Measurements from ENCODE around the gene NUP62.
A peak's percentile ranks its signal among the peaks of the same experiment; 100 is the strongest.

NUP62 gene

DNA sequence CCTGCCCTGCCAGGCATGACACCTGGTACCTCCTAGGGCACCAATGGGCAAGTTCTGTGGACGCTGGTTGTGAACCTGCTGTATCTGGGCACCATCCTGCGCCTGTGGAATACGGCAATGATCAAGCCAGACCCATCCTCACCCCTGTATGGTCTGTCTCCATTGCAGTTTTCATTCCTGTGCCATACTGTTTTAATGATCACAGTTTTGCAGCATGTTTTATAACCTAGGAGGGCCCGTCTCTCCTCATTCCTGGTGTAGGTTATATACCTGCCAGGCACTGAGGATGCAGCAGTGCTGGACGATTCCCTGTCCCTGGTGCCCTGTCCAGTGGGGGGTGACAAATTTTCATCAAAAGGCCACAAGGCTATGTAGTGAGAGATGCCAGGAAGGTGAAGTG, 46.2 kb downstream of the NUP62 start:
- no peak for DNase-seq (ENCODE audit: low read depth, low spot score)
- no peaks in the 10 kb centered on the region for H3K9me3 ChIP-seq (ENCODE audit: insufficient read depth, low read length)
- no peak overlapping the region for H3K9ac ChIP-seq (ENCODE audit: insufficient read length, low read depth)
- no peak overlapping the region for H3K4me3 ChIP-seq (ENCODE audit: insufficient read length, low read depth)
- no peaks in the 10 kb centered on the region for H3K27me3 ChIP-seq (ENCODE audit: insufficient read depth, insufficient read length)
- peaks cover 6% of the 10 kb centered on the region for H3K4me1 ChIP-seq (ENCODE audit: insufficient read depth, insufficient read length)
- TF ChIP-seq SUZ12 (IDR thresholded peaks at IDR 0.05; ENCODE audit: extremely low read depth, insufficient read depth, insufficient read length) (no peak), ZNF274 (IDR thresholded peaks at IDR 0.05; ENCODE audit: low read depth, low read length) (no peak), YY1 (IDR thresholded peaks at IDR 0.05; ENCODE audit: insufficient read depth, insufficient read length) (no peak)
- H3K36me3 ChIP-seq (ENCODE audit: insufficient read depth, insufficient read length, low read length), result peaks cover 71% of the 10 kb centered on the region

DNA sequence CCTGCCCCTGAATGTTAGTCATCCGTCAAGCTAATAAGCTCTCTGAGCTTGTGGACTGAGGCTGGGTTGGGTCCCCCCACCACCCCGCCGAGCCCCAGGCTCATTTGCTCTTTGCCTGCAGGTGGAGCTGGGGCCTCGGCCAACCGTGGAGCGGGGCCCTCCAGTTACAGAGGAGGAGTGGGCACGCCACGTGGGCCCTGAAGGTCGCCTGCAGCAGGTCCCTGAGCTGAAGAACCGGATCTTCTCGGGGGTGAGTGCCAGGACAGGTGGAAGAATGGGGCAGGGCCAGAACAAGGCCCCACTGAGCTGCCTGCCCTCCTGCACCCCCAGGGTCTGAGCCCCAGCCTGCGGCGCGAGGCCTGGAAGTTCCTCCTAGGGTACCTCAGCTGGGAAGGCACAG, 46.7 kb downstream of the NUP62 start:
- no peak for DNase-seq (ENCODE audit: low read depth, low spot score)
- no peaks in the 10 kb centered on the region for H3K27me3 ChIP-seq (ENCODE audit: insufficient read depth, insufficient read length)
- no peak for TF ChIP-seq YY1 (IDR thresholded peaks at IDR 0.05; ENCODE audit: insufficient read depth, insufficient read length)
- no peak for TF ChIP-seq SUZ12 (IDR thresholded peaks at IDR 0.05; ENCODE audit: extremely low read depth, insufficient read depth, insufficient read length)
- no peak for TF ChIP-seq ZNF274 (IDR thresholded peaks at IDR 0.05; ENCODE audit: low read depth, low read length)
- H3K9ac ChIP-seq (ENCODE audit: insufficient read length, low read depth), result no peak overlapping the region
- H3K4me3 ChIP-seq (ENCODE audit: insufficient read length, low read depth), result no peak overlapping the region
- no peaks in the 10 kb centered on the region for H3K9me3 ChIP-seq (ENCODE audit: insufficient read depth, low read length)
- peaks cover 6% of the 10 kb centered on the region for H3K4me1 ChIP-seq (ENCODE audit: insufficient read depth, insufficient read length)
- H3K36me3 ChIP-seq (ENCODE audit: insufficient read depth, insufficient read length, low read length), result peaks cover 71% of the 10 kb centered on the region

DNA sequence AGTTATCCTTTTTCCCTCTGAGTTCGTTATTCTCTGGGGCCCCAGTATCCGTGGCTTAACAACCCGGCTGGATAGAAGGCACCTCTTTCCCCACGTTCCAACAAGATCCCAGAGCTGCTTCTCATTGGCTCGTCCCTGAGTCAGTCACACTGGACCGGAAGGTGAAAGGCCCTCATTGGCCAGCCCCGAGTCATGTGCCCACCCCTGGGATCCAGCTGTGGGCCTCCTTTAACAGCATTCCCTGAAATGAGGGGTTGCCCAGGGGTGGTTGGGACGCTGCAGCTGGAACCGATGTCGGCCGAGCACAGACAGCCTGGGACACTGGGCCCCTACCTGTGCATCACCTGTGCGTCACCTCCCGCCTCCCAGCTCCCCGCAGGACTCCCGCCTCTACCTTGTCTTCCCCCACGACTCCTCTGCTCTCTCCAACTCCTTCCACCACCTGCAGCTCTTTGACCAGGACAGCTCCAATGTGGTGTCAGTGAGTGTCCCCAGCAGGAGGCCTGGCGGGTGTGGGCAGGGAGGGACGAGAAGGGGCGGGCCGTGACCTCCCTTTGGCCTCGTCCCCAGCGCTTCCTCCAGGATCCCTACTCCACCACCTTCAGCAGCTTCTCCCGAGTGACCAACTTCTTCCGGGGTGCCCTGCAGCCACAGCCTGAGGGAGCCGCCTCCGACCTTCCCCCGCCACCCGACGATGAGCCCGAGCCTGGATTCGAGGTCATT, 47.5 kb downstream of the NUP62 start:
- Histone ChIP-seq H3K4me1 (ENCODE audit: insufficient read depth, insufficient read length) (peaks cover 6% of the 10 kb centered on the region), H3K27me3 (ENCODE audit: insufficient read depth, insufficient read length) (no peaks in the 10 kb centered on the region), H3K4me3 (ENCODE audit: insufficient read length, low read depth) (no peak overlapping the region), H3K9ac (ENCODE audit: insufficient read length, low read depth) (no peak overlapping the region), H3K9me3 (ENCODE audit: insufficient read depth, low read length) (no peaks in the 10 kb centered on the region), H3K36me3 (ENCODE audit: insufficient read depth, insufficient read length, low read length) (peaks cover 71% of the 10 kb centered on the region)
- no peak for TF ChIP-seq YY1 (IDR thresholded peaks at IDR 0.05; ENCODE audit: insufficient read depth, insufficient read length)
- no peak for TF ChIP-seq ZNF274 (IDR thresholded peaks at IDR 0.05; ENCODE audit: low read depth, low read length)
- TF ChIP-seq SUZ12 (IDR thresholded peaks at IDR 0.05; ENCODE audit: extremely low read depth, insufficient read depth, insufficient read length), result no peak
- no peak for DNase-seq (ENCODE audit: low read depth, low spot score)

DNA sequence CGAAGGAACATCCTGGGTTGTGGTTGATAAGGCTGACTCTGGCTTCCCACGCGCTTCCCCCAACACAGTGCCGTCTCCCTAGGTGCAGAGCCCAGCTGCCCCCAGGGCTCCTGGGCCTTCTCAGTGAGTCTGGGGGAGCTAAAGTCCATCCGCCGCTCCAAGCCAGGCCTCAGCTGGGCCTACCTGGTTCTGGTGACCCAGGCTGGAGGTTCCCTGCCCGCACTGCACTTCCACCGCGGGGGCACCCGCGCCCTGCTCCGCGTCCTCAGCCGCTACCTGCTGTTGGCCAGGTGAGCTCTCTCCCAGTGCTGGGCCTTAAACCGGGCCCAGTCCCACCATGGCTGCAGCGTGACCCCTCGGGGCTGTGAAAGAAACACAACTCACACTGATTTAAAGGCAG, 48.1 kb downstream of the NUP62 start:
- H3K4me3 ChIP-seq (ENCODE audit: insufficient read length, low read depth), result no peak overlapping the region
- H3K9me3 ChIP-seq (ENCODE audit: insufficient read depth, low read length), result no peaks in the 10 kb centered on the region
- no peak for DNase-seq (ENCODE audit: low read depth, low spot score)
- no peaks in the 10 kb centered on the region for H3K27me3 ChIP-seq (ENCODE audit: insufficient read depth, insufficient read length)
- TF ChIP-seq YY1 (IDR thresholded peaks at IDR 0.05; ENCODE audit: insufficient read depth, insufficient read length), result no peak
- TF ChIP-seq ZNF274 (IDR thresholded peaks at IDR 0.05; ENCODE audit: low read depth, low read length), result no peak
- TF ChIP-seq SUZ12 (IDR thresholded peaks at IDR 0.05; ENCODE audit: extremely low read depth, insufficient read depth, insufficient read length), result no peak
- no peak overlapping the region for H3K9ac ChIP-seq (ENCODE audit: insufficient read length, low read depth)
- H3K36me3 ChIP-seq (ENCODE audit: insufficient read depth, insufficient read length, low read length), result peaks cover 66% of the 10 kb centered on the region
- peaks cover 6% of the 10 kb centered on the region for H3K4me1 ChIP-seq (ENCODE audit: insufficient read depth, insufficient read length)

DNA sequence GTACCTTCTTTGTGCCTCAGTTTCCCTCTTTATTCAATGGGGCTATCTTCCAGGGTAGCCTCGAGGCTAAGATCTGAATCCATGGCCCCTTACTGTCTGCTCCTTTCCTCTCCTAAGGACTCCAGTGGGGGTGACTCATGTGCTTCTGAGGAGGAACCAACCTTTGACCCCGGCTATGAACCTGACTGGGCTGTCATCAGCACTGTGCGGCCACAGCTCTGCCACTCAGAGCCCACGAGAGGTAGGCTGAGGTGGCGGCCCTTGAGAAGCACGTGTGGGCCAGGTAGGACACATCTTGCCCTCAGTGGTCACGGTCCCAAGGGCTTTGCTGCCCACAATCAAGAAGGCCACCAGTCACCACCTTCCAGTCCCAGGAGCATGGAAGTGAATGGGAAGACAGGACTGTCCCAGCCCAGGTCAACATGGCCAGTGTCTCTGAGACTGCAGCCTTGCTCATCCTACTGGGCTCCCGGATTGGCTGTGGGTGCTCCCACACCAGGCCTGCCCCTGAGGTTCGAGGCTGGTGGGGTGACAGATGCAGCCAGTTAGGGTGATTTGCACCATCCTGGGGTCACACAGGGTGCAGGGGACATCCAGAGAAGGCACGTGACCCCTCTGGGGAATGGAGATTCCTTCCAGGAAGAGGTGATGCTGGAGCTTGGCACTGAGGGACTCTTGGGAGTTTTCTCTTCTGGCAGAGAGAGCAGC, 49.0 kb downstream of the NUP62 start:
- Histone ChIP-seq H3K4me1 (ENCODE audit: insufficient read depth, insufficient read length) (peaks cover 9% of the 10 kb centered on the region), H3K4me3 (ENCODE audit: insufficient read length, low read depth) (no peak overlapping the region), H3K36me3 (ENCODE audit: insufficient read depth, insufficient read length, low read length) (peaks cover 66% of the 10 kb centered on the region), H3K27me3 (ENCODE audit: insufficient read depth, insufficient read length) (no peaks in the 10 kb centered on the region), H3K9me3 (ENCODE audit: insufficient read depth, low read length) (no peaks in the 10 kb centered on the region), H3K9ac (ENCODE audit: insufficient read length, low read depth) (no peak overlapping the region)
- no peak for TF ChIP-seq SUZ12 (IDR thresholded peaks at IDR 0.05; ENCODE audit: extremely low read depth, insufficient read depth, insufficient read length)
- TF ChIP-seq YY1 (IDR thresholded peaks at IDR 0.05; ENCODE audit: insufficient read depth, insufficient read length), result no peak
- TF ChIP-seq ZNF274 (IDR thresholded peaks at IDR 0.05; ENCODE audit: low read depth, low read length), result no peak
- no peak for DNase-seq (ENCODE audit: low read depth, low spot score)

DNA sequence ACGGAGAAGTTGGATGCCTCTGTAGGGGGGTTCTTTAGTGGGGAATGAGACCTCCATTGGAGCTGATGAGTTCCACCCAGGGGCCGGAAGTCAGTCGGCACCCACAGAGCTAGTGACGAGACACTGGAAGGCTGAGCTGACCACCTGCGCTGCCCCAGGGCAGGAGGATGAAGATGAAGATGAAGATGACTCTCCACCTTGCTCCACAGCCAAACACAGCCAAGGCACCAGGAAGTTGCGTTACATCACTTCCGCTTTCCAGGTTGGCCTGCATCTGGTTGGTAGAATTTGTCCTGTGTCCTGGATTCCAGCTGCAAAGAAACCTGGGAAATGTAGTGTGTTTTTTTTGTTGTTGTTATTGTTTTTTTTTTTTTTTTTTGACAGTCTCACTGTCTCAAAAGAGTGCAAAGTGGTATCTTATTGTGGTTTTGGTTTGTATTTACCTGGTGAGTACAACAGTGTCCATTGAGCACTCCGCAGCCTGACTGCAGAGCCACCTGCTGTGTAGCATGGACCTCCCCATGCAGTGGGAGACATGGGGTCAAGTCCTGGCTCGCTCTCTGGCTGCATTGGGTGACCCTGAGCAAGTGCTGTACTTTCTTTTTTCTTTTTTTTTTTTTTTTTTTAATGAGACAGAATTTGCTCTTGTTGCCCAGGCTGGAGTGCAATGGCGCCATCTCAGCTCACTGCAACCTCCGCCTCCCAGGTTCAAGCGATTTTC, 49.9 kb downstream of the NUP62 start:
- Histone ChIP-seq H3K36me3 (ENCODE audit: insufficient read depth, insufficient read length, low read length) (peaks cover 68% of the 10 kb centered on the region), H3K9me3 (ENCODE audit: insufficient read depth, low read length) (no peaks in the 10 kb centered on the region), H3K4me1 (ENCODE audit: insufficient read depth, insufficient read length) (peaks cover 13% of the 10 kb centered on the region), H3K27me3 (ENCODE audit: insufficient read depth, insufficient read length) (no peaks in the 10 kb centered on the region), H3K9ac (ENCODE audit: insufficient read length, low read depth) (no peak overlapping the region), H3K4me3 (ENCODE audit: insufficient read length, low read depth) (no peak overlapping the region)
- no peak for DNase-seq (ENCODE audit: low read depth, low spot score)
- TF ChIP-seq YY1 (IDR thresholded peaks at IDR 0.05; ENCODE audit: insufficient read depth, insufficient read length) (no peak), SUZ12 (IDR thresholded peaks at IDR 0.05; ENCODE audit: extremely low read depth, insufficient read depth, insufficient read length) (no peak), ZNF274 (IDR thresholded peaks at IDR 0.05; ENCODE audit: low read depth, low read length) (no peak)

DNA sequence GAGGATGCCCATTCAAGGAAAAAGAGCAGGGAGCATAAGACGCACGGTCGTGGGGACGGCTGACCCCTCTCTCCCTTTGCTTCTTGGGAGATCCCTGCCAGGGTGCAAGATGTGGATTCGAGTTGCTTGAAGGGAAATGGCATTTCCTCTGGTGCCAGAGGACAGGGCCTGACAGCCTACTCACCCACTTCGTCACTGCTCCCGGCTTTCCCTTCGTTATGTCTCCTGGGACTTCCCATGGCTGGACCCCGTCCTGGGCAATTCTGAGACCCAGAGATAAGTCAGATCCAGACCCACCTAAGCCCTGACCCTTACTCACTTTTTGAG, 50.6 kb downstream of the NUP62 start:
- H3K27me3 ChIP-seq (ENCODE audit: insufficient read depth, insufficient read length), result no peaks in the 10 kb centered on the region
- peaks cover 68% of the 10 kb centered on the region for H3K36me3 ChIP-seq (ENCODE audit: insufficient read depth, insufficient read length, low read length)
- H3K4me1 ChIP-seq (ENCODE audit: insufficient read depth, insufficient read length), result peaks cover 15% of the 10 kb centered on the region
- TF ChIP-seq ZNF274 (IDR thresholded peaks at IDR 0.05; ENCODE audit: low read depth, low read length), result no peak
- peak overlapping the region; percentile 86 for H3K9ac ChIP-seq (ENCODE audit: insufficient read length, low read depth)
- H3K4me3 ChIP-seq (ENCODE audit: insufficient read length, low read depth), result peak overlapping the region; percentile 83
- no peaks in the 10 kb centered on the region for H3K9me3 ChIP-seq (ENCODE audit: insufficient read depth, low read length)
- no peak for DNase-seq (ENCODE audit: low read depth, low spot score)
